Measurements from ENCODE around the gene AAK1. TPM values are rescaled to one million over a fixed set of nuclear protein-coding genes. Genes with fewer than 3 reads are reported as not detected.

Gene AAK1
- total and polyA plus RNA-seq, 2 donors (not counting 1 experiment from before 2014, with no cell fraction given) = 43.5 to 45.7 TPM

GRCh38 chr2:69538249-69538648, 105.3 kb downstream of the AAK1 start:
- Histone ChIP-seq H4K20me1 (ENCODE audit: control insufficient read depth, extremely low read depth, insufficient read depth, low read length) (no peaks in the 10 kb centered on the region), H3K36me3 (ENCODE audit: control insufficient read depth, insufficient read depth, low read length) (peaks cover 7% of the 10 kb centered on the region), H3K9me3 (ENCODE audit: control insufficient read depth, insufficient read depth, low read depth, low read length) (no peaks in the 10 kb centered on the region)

GRCh38 chr2:69535817-69536241, 107.7 kb downstream of the AAK1 start:
- no peaks in the 10 kb centered on the region for H4K20me1 ChIP-seq (ENCODE audit: control insufficient read depth, extremely low read depth, insufficient read depth, low read length)
- H3K79me2 ChIP-seq (ENCODE audit: control insufficient read depth, insufficient read depth, low read length) = no peaks in the 10 kb centered on the region
- no peaks in the 10 kb centered on the region for H3K27me3 ChIP-seq (ENCODE audit: control insufficient read depth, insufficient read depth, low read length)
- H3K4me1 ChIP-seq (ENCODE audit: control insufficient read depth, extremely low read depth, insufficient read depth, low read length) = peaks cover 3% of the 10 kb centered on the region
- DNase-seq (ENCODE audit: low read depth in 2 of 2) = no peak
- H3K4me2 ChIP-seq (ENCODE audit: extremely low read depth, insufficient read depth, low read length) = no peak overlapping the region
- no peaks in the 10 kb centered on the region for H3K9me3 ChIP-seq (ENCODE audit: control insufficient read depth, insufficient read depth, low read depth, low read length)
- peaks cover 10% of the 10 kb centered on the region for H3K36me3 ChIP-seq (ENCODE audit: control insufficient read depth, insufficient read depth, low read length)
- H2AFZ ChIP-seq (ENCODE audit: low read length) = no peak overlapping the region
- H3K9ac ChIP-seq (ENCODE audit: insufficient read depth, low read length) = no peak overlapping the region
- TF ChIP-seq, protein P1, sequence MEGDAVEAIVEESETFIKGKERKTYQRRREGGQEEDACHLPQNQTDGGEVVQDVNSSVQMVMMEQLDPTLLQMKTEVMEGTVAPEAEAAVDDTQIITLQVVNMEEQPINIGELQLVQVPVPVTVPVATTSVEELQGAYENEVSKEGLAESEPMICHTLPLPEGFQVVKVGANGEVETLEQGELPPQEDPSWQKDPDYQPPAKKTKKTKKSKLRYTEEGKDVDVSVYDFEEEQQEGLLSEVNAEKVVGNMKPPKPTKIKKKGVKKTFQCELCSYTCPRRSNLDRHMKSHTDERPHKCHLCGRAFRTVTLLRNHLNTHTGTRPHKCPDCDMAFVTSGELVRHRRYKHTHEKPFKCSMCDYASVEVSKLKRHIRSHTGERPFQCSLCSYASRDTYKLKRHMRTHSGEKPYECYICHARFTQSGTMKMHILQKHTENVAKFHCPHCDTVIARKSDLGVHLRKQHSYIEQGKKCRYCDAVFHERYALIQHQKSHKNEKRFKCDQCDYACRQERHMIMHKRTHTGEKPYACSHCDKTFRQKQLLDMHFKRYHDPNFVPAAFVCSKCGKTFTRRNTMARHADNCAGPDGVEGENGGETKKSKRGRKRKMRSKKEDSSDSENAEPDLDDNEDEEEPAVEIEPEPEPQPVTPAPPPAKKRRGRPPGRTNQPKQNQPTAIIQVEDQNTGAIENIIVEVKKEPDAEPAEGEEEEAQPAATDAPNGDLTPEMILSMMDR (conservative IDR thresholded peaks at IDR 0.05 in 1 of 2, IDR thresholded peaks at IDR 0.05 in 1 of 2; ENCODE audit: low read depth in 1 of 2, low read length in 2 of 2) = no peak
- TF ChIP-seq EZH2 (IDR thresholded peaks at IDR 0.05; ENCODE audit: low read length, missing control alignments) = no peak
- H3K27ac ChIP-seq (ENCODE audit: insufficient read depth, low read length) = no peak overlapping the region
- H3K4me3 ChIP-seq (replicated peaks in 1 of 4; ENCODE audit: control extremely low read depth in 1 of 4, insufficient read depth in 1 of 4, low read depth in 3 of 4, low read length in 4 of 4) = no peak overlapping the region

More at GRCh38 chr2:69538249-69538648, 105.3 kb downstream of the AAK1 start:
- Histone ChIP-seq H3K4me2 (ENCODE audit: extremely low read depth, insufficient read depth, low read length) (no peak overlapping the region), H3K4me1 (ENCODE audit: control insufficient read depth, extremely low read depth, insufficient read depth, low read length) (peaks cover 3% of the 10 kb centered on the region), H2AFZ (ENCODE audit: low read length) (no peak overlapping the region), H3K9ac (ENCODE audit: insufficient read depth, low read length) (no peak overlapping the region), H3K27me3 (ENCODE audit: control insufficient read depth, insufficient read depth, low read length) (no peaks in the 10 kb centered on the region), H3K4me3 (replicated peaks in 1 of 4; ENCODE audit: control extremely low read depth in 1 of 4, insufficient read depth in 1 of 4, low read depth in 3 of 4, low read length in 4 of 4) (no peak overlapping the region), H3K27ac (ENCODE audit: insufficient read depth, low read length) (no peak overlapping the region), H3K79me2 (ENCODE audit: control insufficient read depth, insufficient read depth, low read length) (no peaks in the 10 kb centered on the region)
- TF ChIP-seq, protein P1 (conservative IDR thresholded peaks at IDR 0.05 in 1 of 2, IDR thresholded peaks at IDR 0.05 in 1 of 2; ENCODE audit: low read depth in 1 of 2, low read length in 2 of 2) = no peak
- TF ChIP-seq EZH2 (IDR thresholded peaks at IDR 0.05; ENCODE audit: low read length, missing control alignments) = no peak
- DNase-seq (ENCODE audit: low read depth in 2 of 2) = no peak

DNA sequence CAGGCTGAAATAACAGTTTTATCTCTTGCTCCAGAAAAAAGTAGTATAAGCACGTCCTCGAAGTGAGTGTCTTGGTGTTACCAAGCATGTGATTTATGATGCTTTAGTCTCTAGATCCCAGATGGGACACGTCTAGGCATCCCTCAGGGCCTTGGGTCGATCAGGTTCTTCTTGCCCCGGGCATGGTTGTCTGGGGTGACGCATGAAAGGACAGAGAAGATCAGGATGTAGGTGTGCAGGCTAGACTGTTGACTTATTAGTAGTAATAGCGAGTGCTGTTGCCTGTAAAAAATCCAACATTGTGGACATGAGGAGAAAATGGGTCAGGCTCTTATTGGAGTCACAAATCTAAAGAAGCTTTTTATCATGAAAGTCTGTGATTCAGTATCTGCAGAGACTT, 112.4 kb downstream of the AAK1 start:
- no peak for TF ChIP-seq EZH2 (IDR thresholded peaks at IDR 0.05; ENCODE audit: low read length, missing control alignments)
- TF ChIP-seq, protein P1 (conservative IDR thresholded peaks at IDR 0.05 in 1 of 2, IDR thresholded peaks at IDR 0.05 in 1 of 2; ENCODE audit: low read depth in 1 of 2, low read length in 2 of 2) = no peak
- Histone ChIP-seq H3K4me2 (ENCODE audit: extremely low read depth, insufficient read depth, low read length) (no peak overlapping the region), H3K9me3 (ENCODE audit: control insufficient read depth, insufficient read depth, low read depth, low read length) (no peaks in the 10 kb centered on the region), H3K27ac (ENCODE audit: insufficient read depth, low read length) (no peak overlapping the region), H3K4me3 (replicated peaks in 1 of 4; ENCODE audit: control extremely low read depth in 1 of 4, insufficient read depth in 1 of 4, low read depth in 3 of 4, low read length in 4 of 4) (no peak overlapping the region), H3K36me3 (ENCODE audit: control insufficient read depth, insufficient read depth, low read length) (peaks cover 10% of the 10 kb centered on the region), H3K4me1 (ENCODE audit: control insufficient read depth, extremely low read depth, insufficient read depth, low read length) (no peaks in the 10 kb centered on the region), H2AFZ (ENCODE audit: low read length) (no peak overlapping the region), H3K27me3 (ENCODE audit: control insufficient read depth, insufficient read depth, low read length) (no peaks in the 10 kb centered on the region), H4K20me1 (ENCODE audit: control insufficient read depth, extremely low read depth, insufficient read depth, low read length) (no peaks in the 10 kb centered on the region), H3K9ac (ENCODE audit: insufficient read depth, low read length) (no peak overlapping the region), H3K79me2 (ENCODE audit: control insufficient read depth, insufficient read depth, low read length) (no peaks in the 10 kb centered on the region)
- DNase-seq (ENCODE audit: low read depth in 2 of 2) = no peak

All from fibroblast of lung (primary cell).